ENCODE data around the gene ENPP3.
"Not testable (repeated sequence)": the region's sequence is repeated elsewhere in the genome, so short reads cannot be mapped to it uniquely, and the experiment has no call there.

The ENPP3 gene

DNA sequence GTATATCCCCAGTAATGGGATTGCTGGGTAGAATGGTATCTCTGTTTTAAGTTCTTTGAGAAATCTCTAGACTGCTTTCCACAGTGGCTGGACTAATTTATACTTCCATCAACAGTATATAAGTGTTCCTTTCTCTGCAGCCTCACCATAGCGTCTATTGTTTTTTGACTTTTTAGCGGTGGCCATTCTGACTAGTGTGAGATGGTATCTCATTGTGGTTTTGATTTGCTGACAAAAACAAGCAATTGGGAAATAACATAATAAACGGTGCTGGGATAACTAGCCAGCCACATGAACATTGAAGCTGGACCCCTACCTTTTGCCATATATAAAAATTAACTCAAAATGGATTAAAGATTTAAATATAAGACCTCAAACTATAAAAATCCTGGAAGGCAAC, 49.9 kb downstream of the ENPP3 start:
- no peak for FAIRE-seq

- no peak for FAIRE-seq
Observed at GRCh38 chr6:131688286-131688685, 51.2 kb downstream of the ENPP3 start.

GRCh38 chr6:131692031-131692430, 54.9 kb downstream of the ENPP3 start:
- peak; percentile 79 for FAIRE-seq

DNA sequence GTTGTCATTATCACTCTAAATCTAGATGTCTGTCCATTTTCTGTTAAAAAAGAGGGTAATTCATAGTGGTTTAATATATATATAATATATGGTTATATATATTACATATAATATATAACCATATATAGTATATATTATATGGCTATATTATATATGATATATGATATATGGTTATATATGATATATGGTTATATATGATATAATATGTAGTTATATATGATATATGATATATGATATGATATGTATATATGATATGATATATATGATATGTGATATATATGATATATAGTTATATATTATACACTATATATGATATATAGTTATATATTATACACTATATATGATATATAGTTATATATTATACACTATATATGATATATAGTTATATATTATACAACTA, 55.5 kb downstream of the ENPP3 start:
- FAIRE-seq, result peak; percentile 100

DNA sequence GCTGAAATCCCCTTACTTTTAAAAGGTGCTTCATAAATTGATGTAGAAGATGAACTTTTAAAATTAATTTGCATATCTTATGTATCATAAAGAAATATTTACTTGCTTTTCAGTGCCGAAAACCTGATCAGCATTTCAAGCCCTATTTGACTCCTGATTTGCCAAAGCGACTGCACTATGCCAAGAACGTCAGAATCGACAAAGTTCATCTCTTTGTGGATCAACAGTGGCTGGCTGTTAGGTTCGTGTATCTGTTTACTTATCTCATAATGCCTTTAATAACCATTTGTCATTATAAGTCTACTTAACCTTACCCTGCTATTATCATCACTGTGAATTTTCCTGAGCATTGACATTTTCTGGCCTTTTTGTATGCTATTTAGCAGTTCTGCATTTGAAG, 56.3 kb downstream of the ENPP3 start:
- FAIRE-seq, result no peak

DNA sequence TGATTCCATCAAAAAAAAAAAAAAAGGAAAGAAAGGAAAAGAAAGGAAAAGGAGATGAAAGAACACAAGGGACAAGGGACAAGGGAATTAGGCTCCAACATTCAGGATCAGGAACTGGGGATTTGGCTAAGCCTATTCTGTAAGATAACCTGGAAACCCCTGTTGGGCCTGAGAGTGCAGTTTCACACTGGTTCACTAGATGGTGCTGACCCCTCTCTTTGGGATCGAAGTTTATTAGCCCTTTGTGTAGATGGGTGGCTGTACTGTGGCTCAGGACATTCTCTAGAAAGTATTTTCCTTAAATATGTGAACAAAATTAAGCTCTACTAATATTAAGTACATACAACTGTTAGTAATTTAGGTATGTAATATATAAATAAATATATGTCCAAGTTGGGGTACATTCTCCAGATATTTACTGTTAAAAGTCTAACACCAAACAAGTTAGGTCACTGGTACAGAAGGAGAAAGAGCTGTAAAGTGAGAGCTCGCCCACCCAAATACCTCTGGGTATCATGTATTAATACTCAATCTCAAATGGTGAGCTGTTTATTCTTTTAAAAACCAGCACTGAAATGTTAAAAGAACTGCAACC, 57.8 kb downstream of the ENPP3 start:
- FAIRE-seq, result no peak

DNA sequence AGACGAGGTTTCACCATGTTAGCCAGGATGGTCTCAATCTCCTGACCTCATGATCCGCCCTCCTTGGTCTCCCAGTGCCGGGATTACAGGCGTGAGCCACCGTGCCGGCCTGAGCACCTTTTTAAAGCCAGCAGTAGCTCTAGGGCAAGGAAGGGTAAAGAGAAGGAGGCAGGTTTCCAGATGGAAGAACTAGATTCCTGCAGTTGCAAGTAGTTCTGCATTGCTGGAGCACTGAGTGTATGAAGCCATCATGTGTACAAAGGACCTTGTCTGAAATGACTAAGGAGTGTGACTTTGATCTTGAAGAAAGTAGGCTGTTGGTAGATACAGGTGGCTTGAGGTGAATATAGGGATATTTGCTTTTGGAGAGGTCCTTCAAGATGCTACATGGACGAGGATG, 59.9 kb downstream of the ENPP3 start:
- no peak for FAIRE-seq

DNA sequence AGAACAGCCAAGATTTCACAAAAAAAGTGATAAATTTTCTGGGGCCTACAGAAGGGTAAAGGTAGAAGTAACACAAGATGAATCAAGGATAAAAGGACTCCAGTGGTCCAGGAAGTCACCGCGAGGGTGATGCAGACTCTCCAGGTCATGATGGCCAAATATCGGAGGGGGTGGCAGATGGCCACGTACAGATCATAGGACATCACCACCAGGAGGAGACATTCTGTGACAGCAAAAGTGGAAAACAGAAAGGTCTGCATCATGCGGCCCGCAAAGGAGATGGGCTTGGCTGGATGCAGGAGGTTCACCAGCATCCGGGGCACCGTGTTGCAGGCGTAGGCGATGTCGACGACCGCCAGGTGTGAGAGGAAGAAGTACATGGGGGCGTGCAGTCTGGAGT, 63.7 kb downstream of the ENPP3 start:
- not testable (repeated sequence) for FAIRE-seq

DNA sequence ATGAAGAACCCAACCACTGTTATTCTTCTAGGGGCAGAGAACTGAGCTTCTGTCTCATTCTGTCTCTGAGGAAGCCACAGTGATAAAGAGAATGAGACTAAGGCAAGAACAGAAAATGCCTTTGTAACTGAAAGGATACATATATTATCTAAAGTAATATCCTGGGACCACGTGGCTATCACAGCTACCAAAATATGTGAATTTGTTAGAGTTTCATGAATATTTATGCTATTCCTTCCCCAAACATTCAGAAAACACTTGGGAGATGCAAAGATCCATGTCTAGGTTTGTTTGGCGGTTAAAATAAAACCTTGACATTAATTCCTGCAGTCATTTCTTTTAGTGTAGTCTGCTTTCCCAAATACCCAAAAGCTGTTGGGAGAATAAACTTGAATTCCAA, 66.8 kb downstream of the ENPP3 start:
- not testable (repeated sequence) for FAIRE-seq

DNA sequence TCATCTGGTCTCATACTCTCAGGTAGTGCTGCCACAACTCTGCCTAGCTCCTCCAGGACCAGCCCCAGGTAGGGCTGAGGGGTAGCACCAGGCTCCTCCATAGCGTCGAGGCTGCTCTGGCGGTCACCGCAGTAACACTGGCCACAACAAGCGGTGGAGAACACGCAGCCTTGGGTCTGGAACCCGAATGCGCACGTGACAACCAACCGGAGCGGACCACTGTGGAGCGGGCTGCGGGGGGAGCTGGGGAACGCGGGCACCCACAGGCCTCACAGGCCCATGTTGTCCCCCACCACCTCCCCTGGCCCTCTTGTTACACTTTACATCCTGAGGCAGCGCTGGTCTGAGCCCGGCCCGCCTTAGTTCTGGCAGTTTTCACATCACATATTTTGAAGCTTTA, 73.8 kb downstream of the ENPP3 start, which contains the start of gene CTAGE9:
Gene CTAGE9 (minus strand): TSS at position 101 of the 400 bp plus-strand sequence. CDS start 0 bp downstream, at position 101.
- FAIRE-seq, result not testable (repeated sequence)

- not testable (repeated sequence) for FAIRE-seq
Observed at GRCh38 chr6:131715567-131715966, 78.5 kb downstream of the ENPP3 start.

DNA sequence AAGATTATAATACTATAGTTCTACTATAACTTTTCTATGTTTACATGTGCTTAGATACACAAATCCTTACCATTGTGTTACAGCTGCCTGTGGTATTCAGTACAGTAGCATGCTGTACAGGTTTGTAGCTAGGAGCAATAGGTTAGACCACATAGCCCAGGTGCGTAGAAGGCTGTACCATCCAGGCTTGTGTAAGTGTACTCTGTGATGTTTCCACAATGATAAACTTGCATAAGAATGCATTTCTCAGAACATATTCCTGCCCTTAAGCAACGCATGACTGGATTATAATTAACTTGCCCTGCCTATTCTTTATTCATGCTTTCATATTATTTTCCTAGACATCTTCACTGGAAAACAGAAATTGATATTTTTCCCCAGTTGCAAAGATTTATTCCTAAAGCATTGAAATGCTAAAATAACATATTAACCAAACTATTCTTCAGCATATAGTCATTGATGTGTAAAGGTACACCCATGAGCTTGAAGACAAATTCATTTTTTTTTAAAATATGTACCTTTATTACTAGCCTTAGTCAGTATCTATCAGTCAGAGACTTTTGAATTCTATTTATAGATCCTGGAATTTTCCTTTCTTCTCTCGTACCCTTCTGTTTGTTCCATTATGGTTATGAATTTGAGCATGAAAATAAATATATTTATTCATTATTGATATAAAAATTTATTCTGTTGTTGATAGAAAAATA, 80.9 kb downstream of the ENPP3 start:
- no peak for FAIRE-seq

DNA sequence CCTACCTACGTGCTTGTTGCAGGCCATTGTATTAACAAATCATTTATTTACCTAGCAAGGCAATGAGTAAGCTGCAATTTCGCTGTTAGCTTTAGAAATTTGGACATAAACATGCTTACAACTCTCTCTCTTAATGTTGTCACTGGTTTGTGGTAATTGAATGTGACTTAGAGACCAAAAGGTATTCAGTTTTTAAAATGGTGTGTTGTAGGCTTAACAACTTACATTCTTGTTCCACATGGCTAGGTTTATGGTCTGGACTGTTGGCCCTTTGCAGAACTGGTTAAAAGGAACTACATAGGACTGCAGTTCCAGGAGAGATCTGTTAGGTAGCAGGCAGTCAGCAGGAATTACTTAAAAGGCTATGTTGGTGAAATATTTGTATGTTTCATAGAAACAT, 84.1 kb downstream of the ENPP3 start:
- no peak for FAIRE-seq

DNA sequence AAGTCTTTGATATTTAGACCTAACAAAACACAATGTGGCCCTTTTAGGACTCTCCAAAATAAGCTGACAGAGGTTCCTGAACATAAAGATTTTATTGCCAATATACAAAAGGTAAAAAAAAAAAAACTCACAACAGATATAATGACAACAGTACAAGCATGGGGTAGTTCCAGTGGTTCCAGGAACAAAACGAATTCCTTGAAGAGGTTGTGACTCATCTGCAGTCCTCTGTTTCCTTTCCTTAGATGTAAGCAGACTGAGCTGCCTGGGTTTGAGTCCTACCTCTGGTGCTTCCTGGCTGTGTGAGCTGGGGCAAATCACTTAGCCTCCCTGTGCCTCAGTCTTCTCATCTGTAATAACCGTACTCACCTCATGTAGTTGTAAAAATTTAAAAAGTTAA, 87.0 kb downstream of the ENPP3 start:
- FAIRE-seq, result no peak

DNA sequence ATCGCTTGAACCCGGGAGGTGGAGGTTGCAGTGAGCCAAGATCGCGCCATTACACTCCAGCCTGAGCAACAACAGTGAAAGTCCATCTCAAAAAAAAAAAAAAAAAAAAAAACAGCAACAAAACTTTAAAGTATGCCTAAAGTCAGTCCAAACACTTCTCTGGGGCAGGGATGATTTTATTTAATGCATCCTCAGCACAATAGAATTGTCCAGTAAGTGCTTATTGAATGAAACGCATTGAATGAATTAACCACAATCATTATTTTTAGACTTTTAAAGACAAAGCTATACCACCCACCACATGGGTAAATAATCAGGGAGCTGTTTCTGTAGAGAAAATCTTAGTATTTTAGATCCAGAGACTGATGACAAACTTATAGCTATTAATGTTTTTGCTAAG, 90.4 kb downstream of the ENPP3 start:
- no peak for FAIRE-seq

DNA sequence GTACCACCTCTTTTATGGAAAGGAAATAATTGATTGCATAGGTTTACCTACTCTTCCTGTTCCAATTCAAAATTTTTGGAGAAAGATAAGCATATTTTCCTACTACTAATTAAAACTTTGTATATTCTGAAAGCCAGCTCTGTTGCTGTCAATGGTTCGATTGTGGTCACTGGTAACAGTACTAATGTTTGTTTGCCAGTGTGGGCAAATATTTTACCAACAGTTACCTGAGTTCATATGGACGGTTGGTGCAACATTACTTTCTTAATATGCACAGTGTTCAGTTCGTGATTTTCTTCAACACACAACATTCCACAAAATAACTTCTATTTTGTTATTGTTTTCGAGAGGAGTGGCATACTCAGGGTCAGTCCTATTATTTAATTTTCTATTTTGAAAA, 90.8 kb downstream of the ENPP3 start:
- no peak for FAIRE-seq

DNA sequence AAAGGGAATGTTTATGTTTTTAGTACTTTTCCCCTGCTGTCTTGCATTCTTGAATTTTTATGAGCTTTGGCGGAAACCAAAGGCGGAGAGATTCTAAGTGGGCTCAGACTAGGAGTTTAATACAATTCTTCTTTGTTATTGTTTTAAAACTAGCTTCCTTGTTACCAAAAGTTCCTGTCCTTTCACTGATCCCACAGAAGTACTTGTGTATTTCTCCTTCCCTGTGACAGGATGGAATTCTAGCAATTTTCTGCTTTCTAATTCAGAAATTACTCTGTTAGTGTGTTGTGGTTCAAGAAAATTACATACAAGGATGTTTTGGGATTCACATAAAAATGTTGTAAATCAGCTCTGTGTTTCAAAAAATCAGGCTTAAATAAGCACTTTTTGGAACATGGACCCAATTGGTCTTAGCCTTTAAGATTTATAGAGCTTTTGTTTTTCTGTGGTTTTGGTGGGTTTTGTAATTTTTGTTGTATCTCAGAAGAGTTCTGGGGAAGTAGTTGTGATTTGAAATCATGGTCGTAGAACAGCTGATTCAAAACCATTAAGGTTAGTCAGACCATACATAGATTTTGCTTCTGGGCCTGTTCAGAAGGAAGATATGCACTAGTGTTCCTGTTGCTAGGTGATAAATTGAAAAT, 91.3 kb downstream of the ENPP3 start:
- FAIRE-seq, result no peak

- no peak for FAIRE-seq
Observed at GRCh38 chr6:131729550-131729949, 92.4 kb downstream of the ENPP3 start.

- no peak for FAIRE-seq
Observed at GRCh38 chr6:131730264-131730663, 93.2 kb downstream of the ENPP3 start.

GRCh38 chr6:131731224-131731623, 94.1 kb downstream of the ENPP3 start:
- FAIRE-seq, result no peak

DNA sequence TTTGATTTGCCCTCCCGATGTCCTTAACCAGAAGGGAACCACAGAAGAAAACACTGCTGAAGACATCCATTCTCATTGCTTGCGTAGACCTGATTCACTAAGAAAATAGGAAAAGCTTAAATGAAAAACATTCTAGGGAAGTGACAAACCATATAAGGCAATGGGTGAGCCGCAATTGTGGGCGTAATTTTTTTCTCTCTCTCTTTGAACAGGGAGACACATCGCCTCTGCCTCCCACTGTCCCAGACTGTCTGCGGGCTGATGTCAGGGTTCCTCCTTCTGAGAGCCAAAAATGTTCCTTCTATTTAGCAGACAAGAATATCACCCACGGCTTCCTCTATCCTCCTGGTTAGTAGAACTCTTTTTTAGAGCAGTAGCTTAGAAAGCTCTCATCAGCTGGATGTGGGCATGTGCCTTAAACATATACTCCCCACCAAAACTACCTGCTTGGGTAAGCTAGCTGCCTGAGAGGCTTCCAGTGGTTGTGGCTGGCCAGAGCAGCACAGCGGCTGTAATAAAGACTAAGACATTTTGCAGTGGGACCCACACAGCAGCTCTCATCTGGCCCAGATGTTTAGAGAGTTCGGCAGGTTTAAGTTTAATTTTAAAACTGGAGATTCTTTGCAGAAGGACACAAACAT, 96.4 kb downstream of the ENPP3 start:
- FAIRE-seq, result no peak

- FAIRE-seq, result no peak
Observed at GRCh38 chr6:131736003-131736596, 99.0 kb downstream of the ENPP3 start.

DNA sequence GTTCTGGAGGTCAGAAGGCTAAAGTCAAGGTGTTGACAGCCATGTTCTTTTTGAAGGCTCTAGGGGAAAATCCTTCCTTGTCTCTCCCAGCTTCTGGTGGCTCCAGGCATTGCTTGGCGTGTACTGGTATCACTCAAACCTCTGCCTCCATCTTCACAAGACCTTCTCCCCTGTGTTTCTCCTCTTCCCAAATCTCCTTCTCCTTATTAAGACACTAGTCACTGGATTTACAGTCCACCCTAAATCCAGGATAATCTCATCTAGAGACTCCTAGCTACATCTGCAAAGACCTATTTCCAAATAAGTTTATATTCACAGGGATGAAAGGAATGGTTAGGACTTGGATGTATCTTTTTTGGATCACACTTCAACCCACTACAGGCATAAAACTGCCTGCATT, 99.7 kb downstream of the ENPP3 start:
- FAIRE-seq, result no peak

All from colon (tissue), 2 donors.